ENCODE data around the gene ATP2C2. TPM values are rescaled to one million over a fixed set of nuclear protein-coding genes. Genes with fewer than 3 reads are reported as not detected.

ATP2C2 gene
- total RNA-seq, 2 donors from 2014 or later, result 0.07 TPM; not detected in 1

- Mint-ChIP-seq H3K36me3 (ENCODE audit: insufficient read depth in 2 of 2) (no peaks in the 10 kb centered on the region), H3K27me3 (ENCODE audit: low read depth) (peaks cover 12% of the 10 kb centered on the region), H3K4me3 (no peak overlapping the region)
Measured at GRCh38 chr16:84427553-84427952, 59.2 kb downstream of the ATP2C2 start.

GRCh38 chr16:84430860-84431259 is 62.5 kb downstream of the ATP2C2 start:
- ATAC-seq (replicated peaks in 1 of 2), result no peak
- H3K27ac Mint-ChIP-seq, result no peak overlapping the region
- no peaks in the 10 kb centered on the region for H3K4me1 Mint-ChIP-seq (ENCODE audit: low read depth)
- H3K9me3 Mint-ChIP-seq, result no peaks in the 10 kb centered on the region
- DNase-seq, result no peak
- peaks cover 12% of the 10 kb centered on the region for H3K27me3 Mint-ChIP-seq (ENCODE audit: low read depth)
- no peak overlapping the region for H3K4me3 Mint-ChIP-seq
- H3K36me3 Mint-ChIP-seq (ENCODE audit: insufficient read depth in 2 of 2), result no peaks in the 10 kb centered on the region

More at GRCh38 chr16:84427553-84427952, 59.2 kb downstream of the ATP2C2 start:
- no peaks in the 10 kb centered on the region for H3K9me3 Mint-ChIP-seq
- DNase-seq (no peak), ATAC-seq (replicated peaks in 1 of 2) (no peak)
- no peaks in the 10 kb centered on the region for H3K4me1 Mint-ChIP-seq (ENCODE audit: low read depth)
- H3K27ac Mint-ChIP-seq, result no peak overlapping the region

GRCh38 chr16:84434800-84435199 is 66.5 kb downstream of the ATP2C2 start:
- Mint-ChIP-seq H3K27ac (no peak overlapping the region), H3K4me1 (ENCODE audit: low read depth) (no peaks in the 10 kb centered on the region), H3K36me3 (ENCODE audit: insufficient read depth in 2 of 2) (no peaks in the 10 kb centered on the region), H3K9me3 (no peaks in the 10 kb centered on the region), H3K27me3 (ENCODE audit: low read depth) (peaks cover 9% of the 10 kb centered on the region), H3K4me3 (no peak overlapping the region)
- ATAC-seq (replicated peaks in 1 of 2) (no peak), DNase-seq (no peak)

- Mint-ChIP-seq H3K36me3 (ENCODE audit: insufficient read depth in 2 of 2) (no peaks in the 10 kb centered on the region), H3K4me3 (no peak overlapping the region), H3K27ac (no peak overlapping the region), H3K27me3 (ENCODE audit: low read depth) (peaks cover 5% of the 10 kb centered on the region), H3K9me3 (no peaks in the 10 kb centered on the region), H3K4me1 (ENCODE audit: low read depth) (no peaks in the 10 kb centered on the region)
- ATAC-seq (replicated peaks in 1 of 2) (no peak), DNase-seq (no peak)
Measured at GRCh38 chr16:84436196-84436595, 67.9 kb downstream of the ATP2C2 start.

GRCh38 chr16:84438971-84439696 is 70.8 kb downstream of the ATP2C2 start:
- Mint-ChIP-seq H3K36me3 (ENCODE audit: insufficient read depth in 2 of 2) (no peaks in the 10 kb centered on the region), H3K4me1 (ENCODE audit: low read depth) (no peaks in the 10 kb centered on the region), H3K27ac (no peak overlapping the region), H3K9me3 (no peaks in the 10 kb centered on the region), H3K27me3 (ENCODE audit: low read depth) (peaks cover 24% of the 10 kb centered on the region), H3K4me3 (no peak overlapping the region)
- DNase-seq, result no peak
- no peak for ATAC-seq (replicated peaks in 1 of 2)

- no peaks in the 10 kb centered on the region for H3K36me3 Mint-ChIP-seq (ENCODE audit: insufficient read depth in 2 of 2)
- H3K9me3 Mint-ChIP-seq, result no peaks in the 10 kb centered on the region
- H3K27ac Mint-ChIP-seq, result no peak overlapping the region
- H3K4me1 Mint-ChIP-seq (ENCODE audit: low read depth), result no peaks in the 10 kb centered on the region
- DNase-seq, result no peak
- peaks cover 32% of the 10 kb centered on the region for H3K27me3 Mint-ChIP-seq (ENCODE audit: low read depth)
- H3K4me3 Mint-ChIP-seq, result no peak overlapping the region
- ATAC-seq (replicated peaks in 1 of 2), result no peak
Measured at GRCh38 chr16:84442416-84443145, 74.2 kb downstream of the ATP2C2 start.

- no peak for ATAC-seq (replicated peaks in 1 of 2)
- Mint-ChIP-seq H3K27ac (no peak overlapping the region), H3K9me3 (no peaks in the 10 kb centered on the region), H3K27me3 (ENCODE audit: low read depth) (peaks cover 30% of the 10 kb centered on the region), H3K4me3 (no peak overlapping the region), H3K4me1 (ENCODE audit: low read depth) (no peaks in the 10 kb centered on the region), H3K36me3 (ENCODE audit: insufficient read depth in 2 of 2) (no peaks in the 10 kb centered on the region)
- DNase-seq, result no peak
Measured at GRCh38 chr16:84443166-84443802, 74.9 kb downstream of the ATP2C2 start.

- Mint-ChIP-seq H3K4me1 (ENCODE audit: low read depth) (no peaks in the 10 kb centered on the region), H3K4me3 (no peak overlapping the region), H3K27me3 (ENCODE audit: low read depth) (peaks cover 32% of the 10 kb centered on the region), H3K27ac (no peak overlapping the region), H3K9me3 (no peaks in the 10 kb centered on the region), H3K36me3 (ENCODE audit: insufficient read depth in 2 of 2) (no peaks in the 10 kb centered on the region)
- ATAC-seq (replicated peaks in 1 of 2), result no peak
- DNase-seq, result no peak
Measured at GRCh38 chr16:84444476-84444875, 76.1 kb downstream of the ATP2C2 start.

- H3K36me3 Mint-ChIP-seq (ENCODE audit: insufficient read depth in 2 of 2), result no peaks in the 10 kb centered on the region
- no peak overlapping the region for H3K4me3 Mint-ChIP-seq
- DNase-seq (no peak), ATAC-seq (replicated peaks in 1 of 2) (no peak)
- peaks cover 0 to 2% of the 10 kb centered on the region in 2 donors for H3K9me3 Mint-ChIP-seq
- H3K4me1 Mint-ChIP-seq (ENCODE audit: low read depth), result no peaks in the 10 kb centered on the region
- H3K27me3 Mint-ChIP-seq (ENCODE audit: low read depth), result peaks cover 32% of the 10 kb centered on the region
- no peak overlapping the region for H3K27ac Mint-ChIP-seq
Measured at GRCh38 chr16:84446084-84446483, 77.7 kb downstream of the ATP2C2 start.

- peaks cover 0 to 2% of the 10 kb centered on the region in 2 donors for H3K9me3 Mint-ChIP-seq
- H3K4me3 Mint-ChIP-seq, result no peak overlapping the region
- H3K27ac Mint-ChIP-seq, result no peak overlapping the region
- no peak for ATAC-seq (replicated peaks in 1 of 2)
- no peaks in the 10 kb centered on the region for H3K36me3 Mint-ChIP-seq (ENCODE audit: insufficient read depth in 2 of 2)
- DNase-seq, result no peak
- H3K27me3 Mint-ChIP-seq (ENCODE audit: low read depth), result peaks cover 32% of the 10 kb centered on the region
- H3K4me1 Mint-ChIP-seq (ENCODE audit: low read depth), result no peaks in the 10 kb centered on the region
Measured at GRCh38 chr16:84446596-84447392, 78.5 kb downstream of the ATP2C2 start.

GRCh38 chr16:84448444-84448843 is 80.1 kb downstream of the ATP2C2 start:
- H3K36me3 Mint-ChIP-seq (ENCODE audit: insufficient read depth in 2 of 2), result no peaks in the 10 kb centered on the region
- H3K4me1 Mint-ChIP-seq (ENCODE audit: low read depth), result no peaks in the 10 kb centered on the region
- peaks cover 18% of the 10 kb centered on the region for H3K27me3 Mint-ChIP-seq (ENCODE audit: low read depth)
- DNase-seq, result no peak
- H3K9me3 Mint-ChIP-seq, result peaks cover 0 to 2% of the 10 kb centered on the region in 2 donors
- no peak for ATAC-seq (replicated peaks in 1 of 2)
- H3K27ac Mint-ChIP-seq, result no peak overlapping the region
- H3K4me3 Mint-ChIP-seq, result no peak overlapping the region

- Mint-ChIP-seq H3K36me3 (ENCODE audit: insufficient read depth in 2 of 2) (no peaks in the 10 kb centered on the region), H3K27ac (no peak overlapping the region), H3K9me3 (peaks cover 0 to 2% of the 10 kb centered on the region in 2 donors)
Measured at GRCh38 chr16:84449156-84450140, 81.1 kb downstream of the ATP2C2 start.

More at GRCh38 chr16:84449156-84450140, 81.1 kb downstream of the ATP2C2 start:
- H3K27me3 Mint-ChIP-seq (ENCODE audit: low read depth), result peaks cover 12% of the 10 kb centered on the region
- H3K4me3 Mint-ChIP-seq, result no peak overlapping the region
- no peaks in the 10 kb centered on the region for H3K4me1 Mint-ChIP-seq (ENCODE audit: low read depth)
- DNase-seq, result no peak
- no peak for ATAC-seq (replicated peaks in 1 of 2)
